NCI-H2196 treated with DMSO at 0.1 percent for 48 hours (cell line): ENCODE measurements around the gene PHPT1.
"Not testable (repeated sequence)": the region's sequence is repeated elsewhere in the genome, so short reads cannot be mapped to it uniquely, and the experiment has no call there.

Experiments
- DNase-seq: peaks from one replicate; lab custom pipeline; 2025; ENCODE audit not compliant: unreplicated experiment; lab: John Stamatoyannopoulos, UW

The PHPT1 gene

GRCh38 chr9:136823136-136824046 is 25.8 kb upstream of the PHPT1 start:
- no peak for DNase-seq

GRCh38 chr9:136824496-136825225 is 24.5 kb upstream of the PHPT1 start:
- no peak for DNase-seq

- DNase-seq = no peak
Measured at GRCh38 chr9:136825295-136826187, 23.7 kb upstream of the PHPT1 start.

- DNase-seq = no peak
Measured at GRCh38 chr9:136826188-136826541, 23.0 kb upstream of the PHPT1 start.

- no peak for DNase-seq
Measured at GRCh38 chr9:136826703-136827582, 22.3 kb upstream of the PHPT1 start.

- DNase-seq = no peak
Measured at GRCh38 chr9:136827794-136828473, 21.3 kb upstream of the PHPT1 start.

- no peak for DNase-seq
Measured at GRCh38 chr9:136828474-136829140, 20.6 kb upstream of the PHPT1 start.

- DNase-seq = no peak
Measured at GRCh38 chr9:136829412-136829811, 19.8 kb upstream of the PHPT1 start.

- no peak for DNase-seq
Measured at GRCh38 chr9:136829981-136830885, 19.0 kb upstream of the PHPT1 start.

GRCh38 chr9:136831002-136831719 is 18.0 kb upstream of the PHPT1 start:
- DNase-seq = no peak

GRCh38 chr9:136831720-136832104 is 17.5 kb upstream of the PHPT1 start:
- no peak for DNase-seq

GRCh38 chr9:136832581-136832980 is 16.6 kb upstream of the PHPT1 start:
- no peak for DNase-seq

- not testable (repeated sequence) for DNase-seq
Measured at GRCh38 chr9:136833381-136834048, 15.7 kb upstream of the PHPT1 start.

- DNase-seq = no peak
Measured at GRCh38 chr9:136835162-136835931, 13.9 kb upstream of the PHPT1 start.

- no peak for DNase-seq
Measured at GRCh38 chr9:136835932-136836904, 13.0 kb upstream of the PHPT1 start.
